Astrocyte (in vitro differentiated cells and primary cell): ENCODE results near the gene ITM2C.

ENCODE experiments used
- CTCF ChIP-seq: IDR thresholded peaks from 2 replicates; pipeline ENCODE4 v1.5.1; 2011; ENCODE audit warnings: low read depth, mild to moderate bottlenecking, inconsistent platforms, low read length, moderate library complexity; ENCODE audit not compliant: insufficient read depth
- EZH2 ChIP-seq: IDR thresholded peaks from 2 replicates; pipeline ENCODE4 v1.6.1; 2012; ENCODE audit warnings: mild to moderate bottlenecking, low read length, inconsistent platforms; ENCODE audit not compliant: insufficient read depth

GRCh38 chr2:230914886-230915285 lies 50.1 kb downstream of the ITM2C start:
- TF ChIP-seq CTCF (no peak), EZH2 (no peak)
